Spleen (tissue), 11 donors: ENCODE measurements around the gene PARD6G. TPM values are rescaled to one million over a fixed set of nuclear protein-coding genes. Genes with fewer than 3 reads are reported as not detected.

Experiments used
- DNase-seq: peaks from one replicate; pipeline ENCODE4 v3.0.0-alpha.2; 2020
- H3K27ac ChIP-seq, 8 donors: fragments of 200-600 bp; sonication (generic) in 7 of 8; 1 replicate in 4 of 8; 2 replicates in 4 of 8; pipeline versions ENCODE4 v1.5.0 to v1.8.0; 2016 to 2021; ENCODE audit warnings: inconsistent platforms in 4 of 8, mild to moderate bottlenecking in 4 of 8, moderate library complexity in 1 of 8
- H3K27me3 ChIP-seq, 7 donors: fragments of 200-600 bp; sonication (generic) in 6 of 7; replicated peaks in 1 of 7; 1 replicate in 4 of 7; 2 replicates in 3 of 7; pipeline versions ENCODE4 v1.5.0 to v1.8.0; 2016 to 2021; ENCODE audit warnings: inconsistent platforms in 3 of 7, mild to moderate bottlenecking in 1 of 7
- H3K36me3 ChIP-seq, 6 donors: fragments of 200-600 bp; sonication (generic) in 5 of 6; 1 replicate in 4 of 6; 2 replicates in 2 of 6; pipeline versions ENCODE4 v1.5.0 to v1.8.0; 2016 to 2021; ENCODE audit warnings: inconsistent platforms in 2 of 6
- H3K4me1 ChIP-seq, 6 donors: fragments of 200-600 bp; sonication (generic) in 5 of 6; 1 replicate in 3 of 6; 2 replicates in 3 of 6; pipeline versions ENCODE4 v1.5.0 to v1.8.0; 2016 to 2021; ENCODE audit warnings: inconsistent platforms in 3 of 6
- H3K4me3 ChIP-seq, 8 donors: fragments of 200-600 bp; sonication (generic) in 7 of 8; 1 replicate in 4 of 8; 2 replicates in 4 of 8; pipeline versions ENCODE4 v1.5.0 to v1.8.0; 2016 to 2021; ENCODE audit warnings: inconsistent platforms in 4 of 8, mild to moderate bottlenecking in 4 of 8, moderate library complexity in 2 of 8
- H3K9me3 ChIP-seq, 8 donors: fragments of 200-600 bp; sonication (generic) in 7 of 8; 1 replicate in 4 of 8; 2 replicates in 4 of 8; pipeline versions ENCODE4 v1.5.0 to v1.8.0; 2016 to 2021; ENCODE audit warnings: inconsistent platforms in 4 of 8
- CTCF ChIP-seq, 11 experiments: fragments of 200-600 bp in 7 of 11; fragments of 450-650 bp in 4 of 11; sonication (generic) in 4 of 11; IDR thresholded peaks in 8 of 11; conservative IDR thresholded peaks in 3 of 11; 1 replicate in 7 of 11; 2 replicates in 4 of 11; pipeline versions ENCODE4 v1.4.0 to v1.8.0; 2016 to 2021; ENCODE audit warnings: antibody characterized with exemption in 11 of 11, inconsistent platforms in 4 of 11, mild to moderate bottlenecking in 1 of 11
- POLR2A ChIP-seq, 3 donors: fragments of 450-650 bp; IDR thresholded peaks; one replicate each; pipeline ENCODE4 v1.5.1; 2017; ENCODE audit warnings: antibody characterized with exemption in 3 of 3, mild to moderate bottlenecking in 1 of 3
- POLR2AphosphoS5 ChIP-seq, 3 donors: sonication (generic); formaldehyde crosslinking; IDR thresholded peaks; one replicate each; pipeline ENCODE4 v1.5.1; 2017; ENCODE audit warnings: antibody characterized with exemption in 3 of 3
- WGBS, 5 donors: extraction: QIAGEN DNeasy Blood & Tissue Kit in 3 of 5; methylation state at CpG; one replicate each; pipeline versions ENCODE4 v1.1.5 to v1.1.7; 2013 to 2018; 5-methylcytosine and 5-hydroxymethylcytosine counted together
- intact Hi-C: fragments of 100-400 bp; cut with DNase I; formaldehyde crosslinking; loops from one replicate; pipeline ENCODE4 v1.15.0; 2023; ENCODE audit warnings: low total_unique reads
- polyA plus RNA-seq, 3 donors: library from polyadenylated mRNA; stranded (reverse); fragments of 200-250 nt; gene quantifications; one replicate each; pipeline ENCODE4 v1.2.1, GENCODE V29; 2013
- total RNA-seq, 7 donors: library from RNA; depleted of rRNA in 3 of 7; stranded (reverse); fragments of >200 nt in 3 of 7; fragmentation: NEBNext Ultra II Directional in 4 of 7; extraction: Animal tissue kit (Norgen Biotek cat#: 25700) in 4 of 7; gene quantifications; one replicate each; pipeline versions ENCODE4 v1.1.0 to v1.2.1, GENCODE V29; 2016 to 2021
- donor health status: healthy with polysubstance abuse.
- donor health status: DM: no; HTN: no; CAD: no; lungs with moderate emphysema.
- donor health status: DM: no; HTN: no; CAD: no.
- donor health status: Bipolar disorder and iron deficiency.
- donor health status: healthy.
- donor health status: DM: no; HTN: no; CAD: no.
- donor health status: DM: yes; HTN: yes; CAD: no.

The PARD6G gene
- total and polyA plus RNA-seq, 10 donors = 0.30 to 6.8 (median 2.4) TPM

GRCh38 chr18:80245781-80246444, 1.4 kb downstream of the PARD6G start:
- WGBS, 5 donors = 32 to 53% (median 39%) methylated on average over 15 to 31 of the region's 31 CpGs
- Histone ChIP-seq H3K4me1 (peaks cover 4 to 21% (median 13%) of the 10 kb centered on the region in 6 donors), H3K27me3 (peaks cover 0 to 50% (median 17%) of the 10 kb centered on the region in 7 donors), H3K4me3 (peak overlapping the region; percentile 52 to 87 (median 68)), H3K36me3 (no peaks in the 10 kb centered on the region), H3K27ac (peak overlapping the region in 2 of 8 donors; percentile 56 to 59), H3K9me3 (no peaks in the 10 kb centered on the region)
- TF ChIP-seq CTCF (IDR thresholded peaks at IDR 0.05 in 8 of 11, conservative IDR thresholded peaks at IDR 0.05 in 3 of 11) (no peak), POLR2A (IDR thresholded peaks at IDR 0.05) (no peak), POLR2AphosphoS5 (IDR thresholded peaks at IDR 0.05) (no peak)
- intact Hi-C loops = no loop called here
- DNase-seq = no peak

- 82 to 88% (median 85%) methylated on average over 9 to 10 of the region's 10 CpGs for WGBS, 5 donors
Measured at GRCh38 chr18:80244956-80245730, 2.2 kb downstream of the PARD6G start.

GRCh38 chr18:80244167-80244566, 3.1 kb downstream of the PARD6G start:
- Histone ChIP-seq H3K4me3 (no peak overlapping the region), H3K4me1 (peaks cover 4 to 21% (median 13%) of the 10 kb centered on the region in 6 donors), H3K9me3 (no peaks in the 10 kb centered on the region), H3K27me3 (peaks cover 0 to 50% (median 17%) of the 10 kb centered on the region in 7 donors), H3K27ac (no peak overlapping the region), H3K36me3 (no peaks in the 10 kb centered on the region)
- intact Hi-C loops = no loop called here
- TF ChIP-seq CTCF (IDR thresholded peaks at IDR 0.05 in 8 of 11, conservative IDR thresholded peaks at IDR 0.05 in 3 of 11) = no peak
- no peak for TF ChIP-seq POLR2AphosphoS5 (IDR thresholded peaks at IDR 0.05)
- TF ChIP-seq POLR2A (IDR thresholded peaks at IDR 0.05) = no peak
- 83 to 90% (median 84%) methylated on average over 6 of the region's 6 CpGs for WGBS, 5 donors
- no peak for DNase-seq

More at GRCh38 chr18:80244956-80245730, 2.2 kb downstream of the PARD6G start:
- Histone ChIP-seq H3K9me3 (no peaks in the 10 kb centered on the region), H3K27me3 (peaks cover 0 to 50% (median 17%) of the 10 kb centered on the region in 7 donors), H3K4me1 (peaks cover 4 to 21% (median 13%) of the 10 kb centered on the region in 6 donors), H3K4me3 (no peak overlapping the region), H3K36me3 (no peaks in the 10 kb centered on the region), H3K27ac (no peak overlapping the region)
- TF ChIP-seq POLR2A (IDR thresholded peaks at IDR 0.05) (no peak), POLR2AphosphoS5 (IDR thresholded peaks at IDR 0.05) (no peak), CTCF (IDR thresholded peaks at IDR 0.05 in 8 of 11, conservative IDR thresholded peaks at IDR 0.05 in 3 of 11) (no peak)
- no peak for DNase-seq
- intact Hi-C loops = no loop called here

- Histone ChIP-seq H3K27me3 (peaks cover 0 to 50% (median 17%) of the 10 kb centered on the region in 7 donors), H3K36me3 (no peaks in the 10 kb centered on the region), H3K4me3 (no peak overlapping the region), H3K27ac (no peak overlapping the region), H3K4me1 (peaks cover 4 to 21% (median 13%) of the 10 kb centered on the region in 6 donors), H3K9me3 (no peaks in the 10 kb centered on the region)
- no peak for TF ChIP-seq POLR2A (IDR thresholded peaks at IDR 0.05)
- TF ChIP-seq POLR2AphosphoS5 (IDR thresholded peaks at IDR 0.05) = no peak
- TF ChIP-seq CTCF (IDR thresholded peaks at IDR 0.05 in 8 of 11, conservative IDR thresholded peaks at IDR 0.05 in 3 of 11) = no peak
- intact Hi-C loops = no loop called here
- WGBS, 5 donors = 86 to 92% (median 91%) methylated on average over 5 of the region's 5 CpGs
- no peak for DNase-seq
Measured at GRCh38 chr18:80243204-80243603, 4.1 kb downstream of the PARD6G start.
